ENCODE results near the gene METAP1D.

DNA sequence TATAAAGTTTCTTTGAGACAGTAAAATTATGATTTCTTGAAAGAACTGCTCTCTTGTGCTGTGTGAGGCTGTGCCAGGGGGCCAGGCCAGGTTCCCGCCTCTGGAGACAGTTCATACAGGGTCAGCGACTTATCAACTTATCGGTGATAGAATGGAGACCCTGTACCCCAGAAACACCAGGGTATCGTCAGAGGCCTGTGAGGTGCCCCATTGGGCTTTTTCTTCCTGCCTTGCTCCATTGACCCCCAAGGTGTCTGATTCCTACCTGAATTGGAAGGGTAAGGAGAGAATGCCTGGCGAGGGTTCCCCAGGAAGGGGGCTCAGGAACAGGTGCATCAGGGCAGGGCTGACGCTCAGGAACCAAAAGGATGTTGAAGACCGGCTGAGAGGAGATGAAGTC is 89.9 kb downstream of the METAP1D start:
- TF ChIP-seq, protein P1, sequence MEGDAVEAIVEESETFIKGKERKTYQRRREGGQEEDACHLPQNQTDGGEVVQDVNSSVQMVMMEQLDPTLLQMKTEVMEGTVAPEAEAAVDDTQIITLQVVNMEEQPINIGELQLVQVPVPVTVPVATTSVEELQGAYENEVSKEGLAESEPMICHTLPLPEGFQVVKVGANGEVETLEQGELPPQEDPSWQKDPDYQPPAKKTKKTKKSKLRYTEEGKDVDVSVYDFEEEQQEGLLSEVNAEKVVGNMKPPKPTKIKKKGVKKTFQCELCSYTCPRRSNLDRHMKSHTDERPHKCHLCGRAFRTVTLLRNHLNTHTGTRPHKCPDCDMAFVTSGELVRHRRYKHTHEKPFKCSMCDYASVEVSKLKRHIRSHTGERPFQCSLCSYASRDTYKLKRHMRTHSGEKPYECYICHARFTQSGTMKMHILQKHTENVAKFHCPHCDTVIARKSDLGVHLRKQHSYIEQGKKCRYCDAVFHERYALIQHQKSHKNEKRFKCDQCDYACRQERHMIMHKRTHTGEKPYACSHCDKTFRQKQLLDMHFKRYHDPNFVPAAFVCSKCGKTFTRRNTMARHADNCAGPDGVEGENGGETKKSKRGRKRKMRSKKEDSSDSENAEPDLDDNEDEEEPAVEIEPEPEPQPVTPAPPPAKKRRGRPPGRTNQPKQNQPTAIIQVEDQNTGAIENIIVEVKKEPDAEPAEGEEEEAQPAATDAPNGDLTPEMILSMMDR (IDR thresholded peaks at IDR 0.05), result no peak
- TF ChIP-seq POLR2A (IDR thresholded peaks at IDR 0.05), result no peak
